ENCODE data around the gene NEK1.
A peak's percentile ranks its signal among the peaks of the same experiment; 100 is the strongest.

Gene NEK1

DNA sequence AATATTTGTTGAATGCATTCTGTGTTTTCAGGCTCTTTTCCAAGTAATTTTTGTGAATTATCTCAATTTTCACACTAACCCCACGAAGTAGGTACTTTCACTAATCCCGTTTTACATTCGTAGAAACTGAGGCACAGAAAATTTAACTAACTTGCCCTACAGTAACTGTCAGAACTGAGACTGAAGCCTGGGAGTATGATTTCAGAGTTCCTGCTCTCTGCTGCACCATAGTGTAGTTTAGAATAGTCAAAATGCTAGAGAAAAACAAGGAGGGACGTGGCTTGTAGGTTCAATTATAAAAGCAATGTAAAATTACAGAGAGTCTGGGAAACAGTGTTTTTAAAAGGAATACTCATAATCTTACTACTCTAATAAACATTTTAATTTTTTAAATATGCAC is 10.2 kb upstream of the NEK1 start:
- no peak for DNase-seq (ENCODE audit: low read depth, low spot score)
- ChIA-PET CTCF (no interaction called here), POLR2A (no interaction called here)
- TF ChIP-seq, protein P1, sequence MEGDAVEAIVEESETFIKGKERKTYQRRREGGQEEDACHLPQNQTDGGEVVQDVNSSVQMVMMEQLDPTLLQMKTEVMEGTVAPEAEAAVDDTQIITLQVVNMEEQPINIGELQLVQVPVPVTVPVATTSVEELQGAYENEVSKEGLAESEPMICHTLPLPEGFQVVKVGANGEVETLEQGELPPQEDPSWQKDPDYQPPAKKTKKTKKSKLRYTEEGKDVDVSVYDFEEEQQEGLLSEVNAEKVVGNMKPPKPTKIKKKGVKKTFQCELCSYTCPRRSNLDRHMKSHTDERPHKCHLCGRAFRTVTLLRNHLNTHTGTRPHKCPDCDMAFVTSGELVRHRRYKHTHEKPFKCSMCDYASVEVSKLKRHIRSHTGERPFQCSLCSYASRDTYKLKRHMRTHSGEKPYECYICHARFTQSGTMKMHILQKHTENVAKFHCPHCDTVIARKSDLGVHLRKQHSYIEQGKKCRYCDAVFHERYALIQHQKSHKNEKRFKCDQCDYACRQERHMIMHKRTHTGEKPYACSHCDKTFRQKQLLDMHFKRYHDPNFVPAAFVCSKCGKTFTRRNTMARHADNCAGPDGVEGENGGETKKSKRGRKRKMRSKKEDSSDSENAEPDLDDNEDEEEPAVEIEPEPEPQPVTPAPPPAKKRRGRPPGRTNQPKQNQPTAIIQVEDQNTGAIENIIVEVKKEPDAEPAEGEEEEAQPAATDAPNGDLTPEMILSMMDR (IDR thresholded peaks at IDR 0.05; ENCODE audit: insufficient read depth, low read length, missing control alignments): no peak
- no peak overlapping the region for H3K4me3 ChIP-seq (ENCODE audit: low read depth, low read length)

DNA sequence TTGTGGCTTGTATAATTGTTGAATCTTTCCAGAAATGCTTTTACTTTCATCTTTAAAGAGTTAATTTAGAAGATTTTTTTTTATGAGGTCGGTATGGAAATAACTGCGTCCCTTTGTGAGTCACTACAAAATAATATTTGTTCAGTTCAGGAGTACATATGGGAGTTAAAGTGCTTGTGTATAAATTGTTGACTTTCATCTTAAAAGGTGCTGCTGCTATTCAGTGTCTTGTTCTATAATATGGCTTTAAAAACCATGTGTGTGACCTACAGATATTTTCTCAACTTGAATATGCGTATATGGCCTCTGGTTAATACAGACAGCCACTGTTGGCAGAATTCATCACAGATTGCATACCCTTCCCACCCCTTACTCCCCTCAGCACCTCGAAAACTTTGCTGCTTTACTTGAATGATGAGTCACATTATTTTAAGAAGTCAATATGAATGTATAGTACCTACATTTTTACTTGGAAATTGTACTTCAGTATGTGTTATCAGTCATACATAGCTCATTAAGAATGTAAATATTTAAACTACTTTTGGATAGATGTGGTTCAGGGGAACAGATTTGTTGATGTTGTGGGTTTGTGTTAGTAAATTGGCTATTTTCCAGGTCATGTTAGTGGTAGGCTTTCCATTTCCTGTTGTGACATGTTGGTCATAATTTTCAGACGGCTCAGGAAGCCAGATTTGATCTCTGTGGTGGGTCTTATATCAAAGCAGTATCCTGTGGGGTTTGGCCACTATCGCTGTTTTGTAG is 9.5 kb upstream of the NEK1 start:
- ChIA-PET POLR2A (no interaction called here), CTCF (interaction anchor here (1.0 to 1.3 kb wide), 2 partner anchors 8 to 169 kb away, joined by 4 to 5 read pairs; no protein-coding TSS in a partner anchor)
- TF ChIP-seq, protein P1 (IDR thresholded peaks at IDR 0.05; ENCODE audit: insufficient read depth, low read length, missing control alignments): no peak
- peak overlapping the region; percentile 90 for H3K4me3 ChIP-seq (ENCODE audit: low read depth, low read length)
- DNase-seq (ENCODE audit: low read depth, low spot score): no peak

DNA sequence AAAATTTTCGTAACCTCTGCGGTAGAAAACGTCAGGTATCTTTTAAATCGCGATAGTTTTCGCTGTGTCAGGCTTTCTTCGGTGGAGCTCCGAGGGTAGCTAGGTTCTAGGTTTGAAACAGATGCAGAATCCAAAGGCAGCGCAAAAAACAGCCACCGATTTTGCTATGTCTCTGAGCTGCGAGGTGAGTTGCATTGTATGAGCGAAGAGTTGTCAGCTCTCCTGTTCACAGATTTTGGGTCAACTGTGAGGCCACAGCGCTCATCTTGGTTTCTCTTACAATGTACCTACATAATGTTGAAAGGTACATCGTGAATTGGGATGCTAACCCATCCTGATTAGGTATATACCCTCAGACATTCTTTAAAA is 8.5 kb upstream of the NEK1 start:
- TF ChIP-seq, protein P1 (IDR thresholded peaks at IDR 0.05; ENCODE audit: insufficient read depth, low read length, missing control alignments): no peak
- CTCF ChIA-PET: interaction anchor here (1.3 kb wide), 1 partner anchor 7 kb away, joined by 4 read pairs; no protein-coding TSS in a partner anchor
- peak overlapping the region; percentile 90 for H3K4me3 ChIP-seq (ENCODE audit: low read depth, low read length)
- no peak for DNase-seq (ENCODE audit: low read depth, low spot score)
- POLR2A ChIA-PET: no interaction called here

DNA sequence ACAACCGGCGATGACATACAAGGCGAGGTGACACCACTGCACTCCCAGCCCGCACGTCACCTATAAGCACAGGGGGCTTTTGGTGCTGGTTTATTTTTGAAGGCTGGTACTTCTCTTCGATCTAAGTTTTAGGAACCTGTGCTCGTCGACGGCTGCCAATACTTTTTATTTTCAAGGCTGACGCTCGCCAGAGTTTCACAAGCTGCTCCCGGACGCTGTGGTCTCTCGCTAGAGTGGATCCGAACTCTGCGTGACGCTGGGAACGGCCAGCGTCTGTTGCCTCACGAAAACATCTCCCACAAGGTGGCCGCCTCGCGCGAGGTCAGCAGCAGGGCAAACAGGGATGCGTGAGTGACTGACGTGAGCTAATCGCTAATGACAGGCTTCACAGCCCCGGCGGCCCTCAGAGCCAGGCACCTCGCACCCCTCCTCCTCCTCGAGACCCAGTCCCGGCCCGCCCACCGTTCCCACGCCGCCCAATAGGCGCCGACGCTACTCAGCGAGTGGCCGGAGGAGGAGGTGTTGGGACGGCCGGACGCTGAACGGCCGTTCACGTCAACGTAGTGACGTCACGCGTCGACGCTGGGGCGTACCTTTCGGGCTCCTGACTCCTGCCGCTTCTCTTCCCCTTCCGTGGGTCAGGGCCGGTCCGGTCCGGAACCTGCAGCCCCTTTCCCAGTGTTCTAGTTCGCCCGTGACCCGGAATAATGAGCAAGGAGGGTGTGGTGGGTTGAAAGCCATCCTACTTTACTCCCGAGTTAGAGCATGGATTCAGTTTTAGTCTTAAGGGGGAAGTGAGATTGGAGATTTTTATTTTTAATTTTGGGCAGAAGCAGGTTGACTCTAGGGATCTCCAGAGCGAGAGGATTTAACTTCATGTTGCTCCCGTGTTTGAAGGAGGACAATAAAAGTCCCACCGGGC is 7.8 kb upstream of the NEK1 start, which contains the start of gene CLCN3:
TSS of gene CLCN3 (plus strand) at position 621 of the 922 bp plus-strand sequence. CDS start 15,351 bp downstream, outside the sequence.
- peak; percentile 61 for DNase-seq (ENCODE audit: low read depth, low spot score)
- ChIA-PET POLR2A (interaction anchor here (0.6 kb wide), 1 partner anchor 38 kb away, joined by 4 read pairs; no protein-coding TSS in a partner anchor), CTCF (interaction anchor here (0.6 to 2.0 kb wide), 14 partner anchors 8 to 427 kb away, joined by 3 to 11 read pairs (median 3); partner anchors contain the start of gene HPF1)
- peak within 1 kb of the TSS; percentile 90 for H3K4me3 ChIP-seq (ENCODE audit: low read depth, low read length)
- TF ChIP-seq, protein P1 (IDR thresholded peaks at IDR 0.05; ENCODE audit: insufficient read depth, low read length, missing control alignments): peak; percentile 22

DNA sequence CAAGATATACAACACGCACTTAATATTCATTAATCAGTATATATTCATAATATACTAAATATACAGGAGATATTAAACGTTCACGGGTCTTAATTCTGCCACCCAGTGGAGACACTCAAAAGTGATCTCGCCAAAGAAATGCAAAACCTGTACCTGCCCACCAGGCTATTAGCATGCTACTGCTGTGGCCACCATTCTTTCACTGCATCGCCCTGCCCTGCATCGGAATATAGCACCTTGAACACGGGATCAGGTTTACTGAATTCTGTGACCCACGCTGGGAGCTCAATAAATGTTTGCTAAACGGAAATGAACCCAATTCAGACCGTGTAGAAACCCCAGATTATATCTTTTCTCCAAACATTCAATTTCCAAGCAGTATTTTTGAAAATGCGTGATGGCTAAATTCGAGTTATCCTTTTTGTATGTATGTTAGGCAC is 7.2 kb upstream of the NEK1 start:
- POLR2A ChIA-PET: interaction anchor here (0.6 kb wide), 1 partner anchor 39 kb away, joined by 4 read pairs; no protein-coding TSS in a partner anchor
- TF ChIP-seq, protein P1 (IDR thresholded peaks at IDR 0.05; ENCODE audit: insufficient read depth, low read length, missing control alignments): peak; percentile 53
- CTCF ChIA-PET: interaction anchor here (0.6 to 2.0 kb wide), 17 partner anchors 9 to 428 kb away, joined by 3 to 11 read pairs (median 3); partner anchors contain the start of gene HPF1
- peak overlapping the region; percentile 90 for H3K4me3 ChIP-seq (ENCODE audit: low read depth, low read length)
- DNase-seq (ENCODE audit: low read depth, low spot score): no peak

Data from AG04449 (cell line).